Smooth muscle cell (in vitro differentiated cells): ENCODE results near the gene PDE11A. TPM values are rescaled to one million over a fixed set of nuclear protein-coding genes. Genes with fewer than 3 reads are reported as not detected.

ENCODE experiments used
- DNase-seq: peaks from one replicate; lab custom pipeline; 2025; ENCODE audit not compliant: unreplicated experiment; lab: John Stamatoyannopoulos, UW
- H2AFZ ChIP-seq: fragments of 200-600 bp; sonication (generic); 2 replicates; pipeline ENCODE4 v1.6.0; 2016; ENCODE audit warnings: antibody characterized with exemption, low read depth, mild to moderate bottlenecking
- H3F3A ChIP-seq: fragments of 200-600 bp; sonication (generic); 2 replicates; pipeline ENCODE4 v1.6.0; 2017; ENCODE audit warnings: antibody characterized with exemption, low read depth
- H3K27ac ChIP-seq: fragments of 200-600 bp; sonication (generic); 2 replicates; pipeline ENCODE4 v1.5.1; 2016; ENCODE audit warnings: low read depth, mild to moderate bottlenecking
- H3K27me3 ChIP-seq: fragments of 200-600 bp; sonication (generic); 2 replicates; pipeline ENCODE4 v1.6.1; 2016; ENCODE audit warnings: low read depth, mild to moderate bottlenecking
- H3K36me3 ChIP-seq: fragments of 200-600 bp; sonication (generic); 2 replicates; pipeline ENCODE4 v1.5.1; 2016; ENCODE audit warnings: low read depth
- H3K4me1 ChIP-seq: fragments of 200-600 bp; sonication (generic); 2 replicates; pipeline ENCODE4 v1.5.1; 2016; ENCODE audit warnings: low read depth
- H3K4me2 ChIP-seq: fragments of 200-600 bp; sonication (generic); 2 replicates; pipeline ENCODE4 v1.6.0; 2016; ENCODE audit warnings: mild to moderate bottlenecking
- H3K4me3 ChIP-seq: fragments of 200-600 bp; sonication (generic); 2 replicates; pipeline ENCODE4 v1.5.1; 2016; ENCODE audit warnings: mild to moderate bottlenecking
- H3K79me2 ChIP-seq: fragments of 200-600 bp; sonication (generic); 2 replicates; pipeline ENCODE4 v1.6.0; 2016; ENCODE audit warnings: low read depth, mild to moderate bottlenecking
- H3K9ac ChIP-seq: fragments of 200-600 bp; sonication (generic); 2 replicates; pipeline ENCODE4 v1.6.0; 2016; ENCODE audit warnings: low read depth
- H3K9me3 ChIP-seq: fragments of 200-600 bp; sonication (generic); replicated peaks from 2 replicates; pipeline ENCODE4 v1.5.1; 2016; ENCODE audit warnings: low read depth
- H4K20me1 ChIP-seq: fragments of 200-600 bp; sonication (generic); 2 replicates; pipeline ENCODE4 v1.6.0; 2016; ENCODE audit warnings: low read depth
- CTCF ChIP-seq: fragments of 200-600 bp; sonication (generic); IDR thresholded peaks from 2 replicates; pipeline ENCODE4 v1.5.1; 2017; ENCODE audit warnings: borderline replicate concordance, mild to moderate bottlenecking, antibody characterized with exemption; ENCODE audit not compliant: insufficient read depth, poor library complexity, severe bottlenecking
- WGBS: methylation state at CpG from one replicate; pipeline ENCODE4 v1.1.7; 2016; ENCODE audit warnings: low lambda C conversion rate; 5-methylcytosine and 5-hydroxymethylcytosine counted together
- polyA plus RNA-seq: library from polyadenylated mRNA; unstranded; fragments of >200 nt; fragmentation: Nextera tagmentation; extraction: Ambion mirVana; gene quantifications from 2 replicates; pipeline ENCODE4 v1.2.1, GENCODE V29; 2016
- total RNA-seq: library from RNA; depleted of rRNA; stranded (reverse); fragments of >200 nt; gene quantifications from 2 replicates; pipeline ENCODE4 v1.2.3, GENCODE V29; 2014

The PDE11A gene
- total and polyA plus RNA-seq, 2 experiments from 2014 or later, result under 0.01 TPM; not detected in 1

DNA sequence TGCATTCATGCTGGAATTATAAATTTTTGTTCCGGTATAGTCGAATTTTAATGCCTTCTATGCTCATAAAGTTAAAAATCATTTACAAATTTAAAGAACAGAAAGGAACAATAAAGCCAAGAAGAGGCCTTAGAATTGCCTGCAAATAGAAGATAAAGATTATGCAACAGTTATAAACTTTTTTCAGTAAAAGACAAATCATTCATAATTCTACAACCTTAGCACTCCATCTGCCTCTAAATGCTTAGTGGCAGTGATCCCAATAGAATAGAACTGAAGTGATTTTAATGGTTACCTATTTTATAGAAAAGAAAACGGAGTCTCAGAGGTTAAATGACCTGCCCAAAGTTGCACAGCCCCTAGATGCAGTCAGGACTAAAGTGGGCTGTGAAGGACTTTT is 468.8 kb downstream of the PDE11A start:
- H3K36me3 ChIP-seq, result no peaks in the 10 kb centered on the region
- H3K79me2 ChIP-seq, result no peaks in the 10 kb centered on the region
- no peak overlapping the region for H3K9ac ChIP-seq
- H3K4me2 ChIP-seq, result peak overlapping the region; percentile 24
- WGBS, result 78% methylated on average over 3 of the region's 3 CpGs
- H4K20me1 ChIP-seq, result no peaks in the 10 kb centered on the region
- H3K4me1 ChIP-seq, result peaks cover 2% of the 10 kb centered on the region
- H3K27me3 ChIP-seq, result no peaks in the 10 kb centered on the region
- peak overlapping the region; percentile 44 for H2AFZ ChIP-seq
- DNase-seq, result no peak
- H3F3A ChIP-seq, result peaks cover 6% of the 10 kb centered on the region
- H3K9me3 ChIP-seq, result no peaks in the 10 kb centered on the region
- TF ChIP-seq CTCF, result no peak
- peak overlapping the region; percentile 51 for H3K27ac ChIP-seq
- no peak overlapping the region for H3K4me3 ChIP-seq

- peaks cover 12% of the 10 kb centered on the region for H3F3A ChIP-seq
- WGBS, result 91% methylated on average over 5 of the region's 5 CpGs
- H3K27ac ChIP-seq, result no peak overlapping the region
- DNase-seq, result no peak
- no peak for TF ChIP-seq CTCF
- no peak overlapping the region for H2AFZ ChIP-seq
- H3K9ac ChIP-seq, result no peak overlapping the region
- H3K79me2 ChIP-seq, result no peaks in the 10 kb centered on the region
- no peaks in the 10 kb centered on the region for H3K36me3 ChIP-seq
- H3K4me1 ChIP-seq, result peaks cover 3% of the 10 kb centered on the region
- no peak overlapping the region for H3K4me2 ChIP-seq
- no peaks in the 10 kb centered on the region for H3K9me3 ChIP-seq
- H3K4me3 ChIP-seq, result no peak overlapping the region
- H4K20me1 ChIP-seq, result no peaks in the 10 kb centered on the region
- no peaks in the 10 kb centered on the region for H3K27me3 ChIP-seq
Observed at GRCh38 chr2:177603181-177603580, 469.4 kb downstream of the PDE11A start.

GRCh38 chr2:177602611-177603164 is 469.9 kb downstream of the PDE11A start:
- Histone ChIP-seq H3K79me2 (no peaks in the 10 kb centered on the region), H3F3A (peaks cover 13% of the 10 kb centered on the region), H3K27ac (no peak overlapping the region), H2AFZ (no peak overlapping the region), H3K4me3 (no peak overlapping the region), H3K9ac (no peak overlapping the region), H3K9me3 (no peaks in the 10 kb centered on the region), H4K20me1 (no peaks in the 10 kb centered on the region), H3K4me1 (peaks cover 3% of the 10 kb centered on the region), H3K4me2 (no peak overlapping the region), H3K27me3 (no peaks in the 10 kb centered on the region), H3K36me3 (no peaks in the 10 kb centered on the region)
- 32% methylated on average over 2 of the region's 2 CpGs for WGBS
- no peak for TF ChIP-seq CTCF
- no peak for DNase-seq

DNA sequence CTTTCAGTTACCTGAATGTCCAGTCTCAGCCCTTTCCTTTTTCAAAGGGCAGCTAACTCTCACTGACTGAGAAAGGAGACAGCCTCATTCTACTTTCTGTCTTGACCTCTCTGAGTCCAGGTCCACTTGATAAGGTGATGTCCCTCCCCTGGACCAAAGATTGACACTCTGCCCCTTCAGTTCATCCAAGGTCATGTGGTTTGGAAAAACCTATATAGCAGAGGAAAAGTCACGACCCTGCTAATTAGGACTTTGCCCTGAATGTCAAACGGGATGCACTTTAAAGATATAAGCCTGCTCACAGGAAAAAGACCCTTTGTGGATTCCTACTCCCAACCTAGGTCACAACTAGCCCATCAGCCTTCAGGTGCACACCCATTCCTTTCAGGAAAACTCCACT is 471.7 kb downstream of the PDE11A start:
- no peaks in the 10 kb centered on the region for H3K9me3 ChIP-seq
- no peak overlapping the region for H3K4me3 ChIP-seq
- no peaks in the 10 kb centered on the region for H4K20me1 ChIP-seq
- H3K36me3 ChIP-seq, result no peaks in the 10 kb centered on the region
- peaks cover 13% of the 10 kb centered on the region for H3F3A ChIP-seq
- H2AFZ ChIP-seq, result no peak overlapping the region
- no peak for DNase-seq
- WGBS, result 91% methylated on average over 2 of the region's 2 CpGs
- no peak overlapping the region for H3K9ac ChIP-seq
- no peak overlapping the region for H3K4me2 ChIP-seq
- no peak overlapping the region for H3K27ac ChIP-seq
- no peaks in the 10 kb centered on the region for H3K79me2 ChIP-seq
- H3K27me3 ChIP-seq, result no peaks in the 10 kb centered on the region
- TF ChIP-seq CTCF, result no peak
- H3K4me1 ChIP-seq, result peaks cover 3% of the 10 kb centered on the region
